Mesendoderm (in vitro differentiated cells): ENCODE data around the gene IFFO2.

ENCODE experiments used
- DNase-seq: peaks from one replicate; pipeline ENCODE4 v3.0.0; 2013
- H2AK5ac ChIP-seq: 2 replicates; pipeline ENCODE4 v1.6.1; 2013; ENCODE audit warnings: low read length, inconsistent platforms
- H2BK120ac ChIP-seq: 2 replicates; pipeline ENCODE4 v1.6.1; 2013; ENCODE audit warnings: low read depth, mild to moderate bottlenecking, low read length, moderate library complexity, mixed read lengths
- H2BK15ac ChIP-seq: replicated peaks from 2 replicates; pipeline ENCODE4 v1.6.1; 2013; ENCODE audit warnings: low read depth, mild to moderate bottlenecking, moderate library complexity
- H2BK5ac ChIP-seq: 2 replicates; pipeline ENCODE4 v1.6.1; 2013; ENCODE audit warnings: low read length, inconsistent platforms
- H3K18ac ChIP-seq: 2 replicates; pipeline ENCODE4 v1.6.1; 2013; ENCODE audit warnings: mild to moderate bottlenecking, low read length, mixed read lengths
- H3K23ac ChIP-seq: one replicate; pipeline ENCODE4 v1.6.1; 2013; ENCODE audit warnings: low read length
- H3K27ac ChIP-seq: 2 replicates; pipeline ENCODE4 v1.5.1; 2013; ENCODE audit warnings: low read depth, mild to moderate bottlenecking, inconsistent platforms, low read length, moderate library complexity
- H3K27me3 ChIP-seq: 2 replicates; pipeline ENCODE4 v1.6.1; 2013; ENCODE audit warnings: low read length, control low read depth, mild to moderate bottlenecking, inconsistent platforms; ENCODE audit not compliant: insufficient read depth, poor library complexity
- H3K36me3 ChIP-seq: 2 replicates; pipeline ENCODE4 v1.6.1; 2013; ENCODE audit warnings: low read length, inconsistent platforms; ENCODE audit not compliant: control insufficient read depth, insufficient read depth
- H3K4ac ChIP-seq: one replicate; pipeline ENCODE4 v1.6.1; 2013; ENCODE audit warnings: low read depth, mild to moderate bottlenecking, low read length, moderate library complexity
- H3K4me1 ChIP-seq: 2 replicates; pipeline ENCODE4 v1.6.1; 2013; ENCODE audit warnings: low read depth, low read length, inconsistent platforms; ENCODE audit not compliant: control insufficient read depth
- H3K4me2 ChIP-seq: 2 replicates; pipeline ENCODE4 v1.6.1; 2013; ENCODE audit warnings: low read length
- H3K4me3 ChIP-seq: 2 replicates; pipeline ENCODE4 v1.5.1; 2013; ENCODE audit warnings: mild to moderate bottlenecking, low read length
- H3K56ac ChIP-seq: one replicate; pipeline ENCODE4 v1.6.1; 2013; ENCODE audit warnings: low read length
- H3K79me1 ChIP-seq: 2 replicates; pipeline ENCODE4 v1.6.1; 2013; ENCODE audit warnings: low read length, inconsistent platforms
- H3K79me2 ChIP-seq: 2 replicates; pipeline ENCODE4 v1.6.1; 2013; ENCODE audit warnings: mild to moderate bottlenecking, low read length; ENCODE audit not compliant: control insufficient read depth, insufficient read depth
- H3K9ac ChIP-seq: 2 replicates; pipeline ENCODE4 v1.6.1; 2013; ENCODE audit warnings: low read length, inconsistent platforms
- H4K5ac ChIP-seq: one replicate; pipeline ENCODE4 v1.6.1; 2013; ENCODE audit warnings: low read length
- H4K8ac ChIP-seq: one replicate; pipeline ENCODE4 v1.6.1; 2013; ENCODE audit warnings: low read depth, mild to moderate bottlenecking, control low read depth, low read length, moderate library complexity
- WGBS: extraction: QIAGEN DNeasy Blood & Tissue Kit; methylation state at CpG from one replicate; pipeline ENCODE4 v1.1.7; 2013; ENCODE audit warnings: low lambda C conversion rate, missing lambda C conversion rate; ENCODE audit not compliant: insufficient coverage; ENCODE audit errors: extremely low coverage; 5-methylcytosine and 5-hydroxymethylcytosine counted together

IFFO2 gene

GRCh38 chr1:18861590-18861989 lies 94.9 kb downstream of the IFFO2 start:
- H3K27ac ChIP-seq, result no peak overlapping the region
- H3K9ac ChIP-seq, result no peak overlapping the region
- H2BK15ac ChIP-seq, result no peak overlapping the region
- no peak overlapping the region for H4K8ac ChIP-seq
- no peak overlapping the region for H2BK5ac ChIP-seq
- no peak overlapping the region for H2AK5ac ChIP-seq
- H2BK120ac ChIP-seq, result no peak overlapping the region
- H3K18ac ChIP-seq, result no peak overlapping the region
- WGBS, result no CpG with 5 or more reads among the region's 8 CpGs
- no peak overlapping the region for H4K5ac ChIP-seq
- no peaks in the 10 kb centered on the region for H3K36me3 ChIP-seq
- no peaks in the 10 kb centered on the region for H3K27me3 ChIP-seq
- no peaks in the 10 kb centered on the region for H3K79me2 ChIP-seq
- H3K4ac ChIP-seq, result no peak overlapping the region
- H3K4me3 ChIP-seq, result no peak overlapping the region
- H3K4me2 ChIP-seq, result no peak overlapping the region
- H3K4me1 ChIP-seq, result no peaks in the 10 kb centered on the region
- no peak for DNase-seq
- H3K79me1 ChIP-seq, result no peaks in the 10 kb centered on the region
- no peak overlapping the region for H3K23ac ChIP-seq
- no peak overlapping the region for H3K56ac ChIP-seq

GRCh38 chr1:18861082-18861481 lies 95.4 kb downstream of the IFFO2 start:
- no peak overlapping the region for H3K4ac ChIP-seq
- no peak overlapping the region for H2AK5ac ChIP-seq
- no peak overlapping the region for H3K9ac ChIP-seq
- no peak overlapping the region for H3K4me3 ChIP-seq
- H3K23ac ChIP-seq, result no peak overlapping the region
- no peak overlapping the region for H3K18ac ChIP-seq
- no peak overlapping the region for H3K56ac ChIP-seq
- H2BK5ac ChIP-seq, result no peak overlapping the region
- no peak overlapping the region for H3K4me2 ChIP-seq
- no peak overlapping the region for H2BK120ac ChIP-seq
- no peaks in the 10 kb centered on the region for H3K36me3 ChIP-seq
- H3K27ac ChIP-seq, result no peak overlapping the region
- H3K27me3 ChIP-seq, result no peaks in the 10 kb centered on the region
- H3K79me1 ChIP-seq, result no peaks in the 10 kb centered on the region
- no peak for DNase-seq
- H2BK15ac ChIP-seq, result no peak overlapping the region
- H3K4me1 ChIP-seq, result no peaks in the 10 kb centered on the region
- no peaks in the 10 kb centered on the region for H3K79me2 ChIP-seq
- H4K5ac ChIP-seq, result no peak overlapping the region
- no CpG with 5 or more reads among the region's 9 CpGs for WGBS
- no peak overlapping the region for H4K8ac ChIP-seq

GRCh38 chr1:18859560-18859959 lies 96.9 kb downstream of the IFFO2 start, which contains the start of gene TAS1R2:
TSS of gene TAS1R2 (minus strand) at chr1:18859660. CDS start at chr1:18859660, 0 bp downstream.
- Histone ChIP-seq H2AK5ac (no peak within 1 kb of the TSS), H4K5ac (no peak within 1 kb of the TSS), H3K27ac (no peak within 1 kb of the TSS), H3K36me3 (no peaks in the 10 kb centered on the region), H2BK5ac (no peak within 1 kb of the TSS), H2BK15ac (no peak within 1 kb of the TSS), H3K4me3 (no peak within 1 kb of the TSS), H3K18ac (no peak within 1 kb of the TSS), H3K9ac (no peak within 1 kb of the TSS), H3K27me3 (no peaks in the 10 kb centered on the region), H4K8ac (no peak within 1 kb of the TSS), H3K4ac (no peak within 1 kb of the TSS), H3K79me1 (no peaks in the 10 kb centered on the region), H3K4me1 (no peaks in the 10 kb centered on the region), H3K79me2 (no peaks in the 10 kb centered on the region), H3K56ac (no peak within 1 kb of the TSS), H2BK120ac (no peak within 1 kb of the TSS), H3K23ac (no peak within 1 kb of the TSS), H3K4me2 (no peak within 1 kb of the TSS)
- WGBS, result no CpG with 5 or more reads among the region's 4 CpGs
- no peak for DNase-seq

- Histone ChIP-seq H2AK5ac (no peak overlapping the region), H3K18ac (no peak overlapping the region), H3K36me3 (no peaks in the 10 kb centered on the region), H3K4ac (no peak overlapping the region), H3K56ac (no peak overlapping the region), H2BK5ac (no peak overlapping the region), H3K23ac (no peak overlapping the region), H2BK120ac (no peak overlapping the region), H3K4me2 (no peak overlapping the region), H3K4me3 (no peak overlapping the region), H3K9ac (no peak overlapping the region), H3K4me1 (no peaks in the 10 kb centered on the region), H3K27ac (no peak overlapping the region), H4K8ac (no peak overlapping the region), H3K79me2 (no peaks in the 10 kb centered on the region), H3K27me3 (no peaks in the 10 kb centered on the region), H2BK15ac (no peak overlapping the region), H3K79me1 (no peaks in the 10 kb centered on the region), H4K5ac (no peak overlapping the region)
- DNase-seq, result no peak
- WGBS, result 100% methylated on average over 3 of the region's 7 CpGs
Observed at GRCh38 chr1:18858070-18858688, 98.3 kb downstream of the IFFO2 start.

- no peaks in the 10 kb centered on the region for H3K79me1 ChIP-seq
- H4K8ac ChIP-seq, result no peak overlapping the region
- no peak overlapping the region for H2BK5ac ChIP-seq
- no peak overlapping the region for H4K5ac ChIP-seq
- no peak overlapping the region for H2BK15ac ChIP-seq
- no peak overlapping the region for H2AK5ac ChIP-seq
- no peak overlapping the region for H3K9ac ChIP-seq
- no peaks in the 10 kb centered on the region for H3K4me1 ChIP-seq
- H3K27me3 ChIP-seq, result no peaks in the 10 kb centered on the region
- no peak overlapping the region for H3K18ac ChIP-seq
- no peaks in the 10 kb centered on the region for H3K36me3 ChIP-seq
- H3K4me2 ChIP-seq, result no peak overlapping the region
- no peak overlapping the region for H3K4ac ChIP-seq
- WGBS, result no CpG with 5 or more reads among the region's 1 CpG
- H2BK120ac ChIP-seq, result no peak overlapping the region
- no peak overlapping the region for H3K23ac ChIP-seq
- H3K56ac ChIP-seq, result no peak overlapping the region
- no peaks in the 10 kb centered on the region for H3K79me2 ChIP-seq
- no peak overlapping the region for H3K27ac ChIP-seq
- DNase-seq, result no peak
- no peak overlapping the region for H3K4me3 ChIP-seq
Observed at GRCh38 chr1:18856435-18856834, 100.0 kb downstream of the IFFO2 start.

GRCh38 chr1:18855573-18855972 lies 100.9 kb downstream of the IFFO2 start:
- H3K9ac ChIP-seq, result no peak overlapping the region
- no peak overlapping the region for H2AK5ac ChIP-seq
- no peak overlapping the region for H2BK120ac ChIP-seq
- H4K8ac ChIP-seq, result no peak overlapping the region
- no peak overlapping the region for H3K56ac ChIP-seq
- no peak overlapping the region for H3K4me3 ChIP-seq
- no peaks in the 10 kb centered on the region for H3K79me1 ChIP-seq
- H4K5ac ChIP-seq, result no peak overlapping the region
- H2BK15ac ChIP-seq, result no peak overlapping the region
- H3K27me3 ChIP-seq, result no peaks in the 10 kb centered on the region
- no peak overlapping the region for H3K27ac ChIP-seq
- H3K4me1 ChIP-seq, result no peaks in the 10 kb centered on the region
- H3K18ac ChIP-seq, result no peak overlapping the region
- no peak overlapping the region for H2BK5ac ChIP-seq
- H3K4me2 ChIP-seq, result no peak overlapping the region
- WGBS, result no CpG with 5 or more reads among the region's 6 CpGs
- DNase-seq, result no peak
- no peaks in the 10 kb centered on the region for H3K36me3 ChIP-seq
- H3K4ac ChIP-seq, result no peak overlapping the region
- H3K79me2 ChIP-seq, result no peaks in the 10 kb centered on the region
- H3K23ac ChIP-seq, result no peak overlapping the region
